SK-N-SH (cell line): ENCODE data around the gene GUCD1. TPM values are rescaled to one million over a fixed set of nuclear protein-coding genes. Genes with fewer than 3 reads are reported as not detected.
A peak's percentile ranks its signal among the peaks of the same experiment; 100 is the strongest.

Source experiments
- CTCF ChIA-PET: fragments of 300-600, 350-600 bp; formaldehyde crosslinking; extraction: SDS; loops from one replicate; lab custom pipeline; 2021; lab: Yijun Ruan, JAX
- POLR2A ChIA-PET: fragments of 350-600 bp; sonication (Branson Sonifier 250); formaldehyde crosslinking; extraction: SDS; loops from one replicate; lab custom pipeline; 2020; ENCODE audit warnings: antibody characterized with exemption, inconsistent platforms; lab: Yijun Ruan, JAX
- DNase-seq: peaks from one replicate; pipeline ENCODE4 v3.0.0; 2012
- H2AFZ ChIP-seq: fragments of 200-600 bp; sonication (generic); 2 replicates; pipeline ENCODE4 v1.8.1; 2016; ENCODE audit warnings: antibody characterized with exemption, mild to moderate bottlenecking, low read depth
- H3F3A ChIP-seq: fragments of 200-600 bp; sonication (generic); replicated peaks from 2 replicates; pipeline ENCODE3; 2016; ENCODE audit warnings: antibody characterized with exemption, mild to moderate bottlenecking; ENCODE audit not compliant: insufficient read depth
- H3K27ac ChIP-seq, 2 experiments: fragments of 200-500 bp in 1 of 2; fragments of 200-600 bp in 1 of 2; sonication (Bioruptor generic) in 1 of 2; sonication (generic), shearing (Covaris generic) in 1 of 2; 2 replicates each; pipeline versions ENCODE4 v1.5.1 to v1.6.1; 2014 to 2016; ENCODE audit warnings: low read depth in 2 of 2, inconsistent platforms in 1 of 2, low read length in 1 of 2, mild to moderate bottlenecking in 1 of 2, mixed read lengths in 1 of 2
- H3K27me3 ChIP-seq: fragments of 200-600 bp; sonication (generic), shearing (Covaris generic); 2 replicates; pipeline ENCODE4 v1.6.1; 2016; ENCODE audit warnings: mixed run types; ENCODE audit not compliant: insufficient read depth
- H3K36me3 ChIP-seq, 2 experiments: fragments of 200-500 bp in 1 of 2; fragments of 200-600 bp in 1 of 2; sonication (Bioruptor generic) in 1 of 2; sonication (generic) in 1 of 2; replicated peaks in 1 of 2; 2 replicates each; pipeline versions ENCODE3 to v1.5.1; 2014 to 2016; ENCODE audit warnings: low read length in 1 of 2, mild to moderate bottlenecking in 1 of 2; ENCODE audit not compliant: insufficient read depth in 2 of 2, control insufficient read depth in 1 of 2
- H3K4me1 ChIP-seq, 2 experiments: fragments of 200-500 bp in 1 of 2; fragments of 200-600 bp in 1 of 2; sonication (Bioruptor generic) in 1 of 2; sonication (generic), shearing (Covaris generic) in 1 of 2; 2 replicates each; pipeline versions ENCODE4 v1.5.1 to v1.6.1; 2014 to 2016; ENCODE audit warnings: low read depth in 1 of 2, low read length in 1 of 2, mixed run types in 1 of 2; ENCODE audit not compliant: insufficient read depth in 2 of 2, control insufficient read depth in 1 of 2
- H3K4me2 ChIP-seq: fragments of 200-600 bp; sonication (generic), shearing (Covaris generic); 2 replicates; pipeline ENCODE4 v1.6.1; 2017; ENCODE audit warnings: mixed run types
- H3K4me3 ChIP-seq, 2 experiments: fragments of 200-500 bp in 1 of 2; fragments of 200-600 bp in 1 of 2; sonication (Bioruptor generic) in 1 of 2; sonication (generic), shearing (Covaris generic) in 1 of 2; 2 replicates each; pipeline versions ENCODE4 v1.5.1 to v1.8.1; 2014 to 2016; ENCODE audit warnings: low read depth in 2 of 2, inconsistent platforms in 1 of 2, low read length in 1 of 2, mild to moderate bottlenecking in 1 of 2, mixed read lengths in 1 of 2, moderate library complexity in 1 of 2
- H3K79me2 ChIP-seq: fragments of 200-600 bp; sonication (generic); 2 replicates; pipeline ENCODE4 v1.8.1; 2017; ENCODE audit warnings: mild to moderate bottlenecking; ENCODE audit not compliant: insufficient read depth
- H3K9ac ChIP-seq: fragments of 200-600 bp; sonication (generic); 2 replicates; pipeline ENCODE4 v1.6.1; 2017; ENCODE audit warnings: mixed run types
- H3K9me2 ChIP-seq: fragments of 200-600 bp; sonication (generic); 2 replicates; pipeline ENCODE4 v1.6.1; 2017; ENCODE audit warnings: mixed run types
- H3K9me3 ChIP-seq: fragments of 200-600 bp; sonication (generic); 2 replicates; pipeline ENCODE4 v1.6.1; 2017; ENCODE audit warnings: mixed run types, mild to moderate bottlenecking, moderate library complexity
- H4K20me1 ChIP-seq: fragments of 200-600 bp; sonication (generic); 2 replicates; pipeline ENCODE4 v1.6.1; 2017; ENCODE audit warnings: mild to moderate bottlenecking, mixed run types; ENCODE audit not compliant: insufficient read depth
- EP300 ChIP-seq, 2 experiments: IDR thresholded peaks; 2 replicates each; pipeline versions ENCODE4 v1.4.0 to v1.6.1; 2012; ENCODE audit warnings: borderline replicate concordance in 1 of 2, low read depth in 1 of 2, low read length in 1 of 2
- FOXJ3 ChIP-seq: sonication (generic); formaldehyde crosslinking; IDR thresholded peaks from 2 replicates; pipeline ENCODE4 v1.5.1; 2020; ENCODE audit warnings: mild to moderate bottlenecking, missing genetic modification reagents
- FOXM1 ChIP-seq: IDR thresholded peaks from 2 replicates; pipeline ENCODE4 v1.4.0; 2012; ENCODE audit warnings: low read depth, mild to moderate bottlenecking
- GABPA ChIP-seq: IDR thresholded peaks from 2 replicates; pipeline ENCODE4 v1.4.0; 2012; ENCODE audit warnings: low read depth, mild to moderate bottlenecking
- GATA2 ChIP-seq: sonication (generic); formaldehyde crosslinking; IDR thresholded peaks from 2 replicates; pipeline ENCODE4 v1.5.0; 2020; ENCODE audit warnings: mild to moderate bottlenecking, missing genetic modification reagents
- JUND ChIP-seq: IDR thresholded peaks from 2 replicates; pipeline ENCODE4 v1.4.0; 2012
- MXI1 ChIP-seq: IDR thresholded peaks from 2 replicates; pipeline ENCODE4 v1.6.1; 2012; ENCODE audit warnings: mild to moderate bottlenecking, low read depth, low read length, improper control_type of control experiment
- NFIC ChIP-seq: IDR thresholded peaks from 2 replicates; pipeline ENCODE4 v1.4.0; 2012; ENCODE audit warnings: borderline replicate concordance
- POLR2AphosphoS5 ChIP-seq: IDR thresholded peaks from 2 replicates; pipeline ENCODE4 v1.6.1; 2012; ENCODE audit warnings: low read depth, low read length
- RCOR1 ChIP-seq: fragments of 150-350 bp; IDR thresholded peaks from 2 replicates; pipeline ENCODE4 v1.6.1; 2017; ENCODE audit warnings: antibody characterized with exemption, low read length
- RFX5 ChIP-seq: IDR thresholded peaks from 2 replicates; pipeline ENCODE4 v1.6.1; 2012; ENCODE audit warnings: mild to moderate bottlenecking, improper control_type of control experiment, low read length
- RXRA ChIP-seq: IDR thresholded peaks from 2 replicates; pipeline ENCODE4 v1.4.0; 2012; ENCODE audit warnings: low read depth, mild to moderate bottlenecking, borderline replicate concordance
- SIN3A ChIP-seq: IDR thresholded peaks from 2 replicates; pipeline ENCODE4 v1.6.1; 2012; ENCODE audit warnings: low read depth, mild to moderate bottlenecking, low read length, moderate library complexity, borderline replicate concordance
- TAF1 ChIP-seq: IDR thresholded peaks from 2 replicates; pipeline ENCODE4 v1.6.1; 2012; ENCODE audit warnings: low read depth, mild to moderate bottlenecking, low read length, moderate library complexity, borderline replicate concordance
- TCF12 ChIP-seq: IDR thresholded peaks from 2 replicates; pipeline ENCODE4 v1.4.0; 2012
- WGBS: methylation state at CpG from one replicate; pipeline ENCODE4 v1.1.6; 2017; ENCODE audit warnings: low lambda C conversion rate; 5-methylcytosine and 5-hydroxymethylcytosine counted together
- polyA plus RNA-seq, 3 experiments: library from polyadenylated mRNA; depleted of rRNA; stranded (reverse); fragments of >200 nt; gene quantifications; 2 replicates each; pipeline ENCODE4 v1.2.3, GENCODE V29; 2012
- TF ChIP-seq, protein P1 (sequence below): IDR thresholded peaks from 2 replicates; pipeline ENCODE4; 2012
- TF ChIP-seq, protein P2 (sequence below): IDR thresholded peaks from 2 replicates; pipeline ENCODE4 v1.4.0; 2012; ENCODE audit warnings: low read depth, borderline replicate concordance
- TF ChIP-seq, protein P3 (sequence below): fragments of 200-600 bp; sonication (generic); IDR thresholded peaks from 2 replicates; pipeline ENCODE4 v1.6.1; 2017; ENCODE audit warnings: antibody characterized with exemption, mild to moderate bottlenecking, moderate library complexity
- TF ChIP-seq, protein P4 (sequence below): fragments of 150-350 bp; IDR thresholded peaks from 2 replicates; pipeline ENCODE4 v1.6.1; 2017; ENCODE audit warnings: antibody characterized with exemption, low read length, low read depth, borderline replicate concordance

Gene GUCD1
- polyA plus RNA-seq, 1 of the 3 experiments (the other 2 are of a cell fraction): 71.0 TPM

DNA sequence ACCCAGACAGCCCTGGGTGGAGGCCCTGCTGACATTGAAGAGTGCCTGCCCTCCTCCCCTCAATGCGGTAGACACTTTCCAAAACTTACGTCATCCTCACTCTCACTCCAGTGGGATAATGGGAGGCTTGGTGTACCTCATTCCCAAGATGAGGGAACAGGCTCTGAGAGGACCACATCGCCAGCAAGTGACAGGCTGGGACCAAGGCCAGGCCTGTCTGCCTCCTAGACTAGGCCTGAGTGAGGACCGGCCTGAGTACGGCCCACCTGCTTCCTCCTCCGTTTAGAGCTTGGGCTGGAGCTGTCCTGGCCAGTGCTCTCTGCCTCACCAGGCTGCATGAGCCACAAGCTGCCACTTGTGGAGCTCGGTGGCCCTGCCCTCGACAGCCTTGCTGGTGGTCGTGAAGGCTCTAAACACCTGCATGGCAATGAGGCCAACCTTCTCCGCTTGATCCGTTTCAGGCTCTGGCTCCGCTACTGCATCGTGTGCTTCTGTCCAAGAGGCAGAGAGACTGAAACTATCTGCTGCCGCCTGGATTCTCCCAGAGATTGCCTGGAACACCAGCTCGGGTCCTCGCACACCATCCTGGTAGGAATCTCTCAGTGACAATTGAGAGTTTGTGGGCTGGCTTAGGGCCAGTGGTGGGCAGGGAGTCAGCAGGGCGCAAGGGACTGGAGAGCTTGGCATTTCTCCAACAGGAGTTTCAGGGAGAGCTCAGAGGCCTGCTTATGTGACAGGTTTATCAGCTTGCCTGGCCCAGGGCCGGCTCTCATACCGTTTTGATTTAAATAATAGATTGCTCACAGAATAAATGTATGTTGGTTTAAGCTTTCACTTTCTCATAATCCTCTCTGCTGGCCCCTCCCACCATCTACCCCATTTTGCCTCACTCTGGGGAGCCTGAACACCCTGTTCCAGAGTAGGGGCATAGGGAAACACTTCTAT lies 28.6 kb upstream of the GUCD1 start:
- Histone ChIP-seq H3K9me2 (no peaks in the 10 kb centered on the region), H3K79me2 (no peaks in the 10 kb centered on the region), H3K4me1 (peaks cover 10 to 30% of the 10 kb centered on the region in 2 experiments; a peak in 2 of 4 replicates), H3F3A (peaks cover 21% of the 10 kb centered on the region), H4K20me1 (no peaks in the 10 kb centered on the region), H3K36me3 (peaks cover 3 to 19% of the 10 kb centered on the region in 2 experiments), H3K9me3 (no peaks in the 10 kb centered on the region), H3K4me3 (peak overlapping the region in 1 of 2 experiments; percentile 4; a peak in 1 of 4 replicates), H3K27ac (peak overlapping the region; percentile 38 to 60; a peak in 3 of 4 replicates), H3K4me2 (peak overlapping the region; percentile 52; the same call in 1 of the 2 replicates), H3K27me3 (no peaks in the 10 kb centered on the region), H2AFZ (no peak overlapping the region), H3K9ac (no peak overlapping the region)
- WGBS: 50% methylated on average over 8 of the region's 19 CpGs
- TF ChIP-seq MXI1 (peak; percentile 75), RFX5 (no peak), GATA2 (CRISPR knock-in tag) (peak; percentile 46; the same call in 1 of the 2 replicates), RCOR1 (peak; percentile 31; the same call in 1 of the 2 replicates), SIN3A (no peak), EP300 (IDR thresholded peaks at IDR 0.05; ENCODE audit: borderline replicate concordance in 1 of 2, low read depth in 1 of 2, low read length in 1 of 2) (peak in 1 of 2 experiments; percentile 33; a peak in 1 of 4 replicates), TCF12 (peak; percentile 44), FOXM1 (no peak), NFIC (peak; percentile 88), POLR2AphosphoS5 (peak; percentile 30; the same call in 1 of the 2 replicates), FOXJ3 (CRISPR knock-in tag) (peak; percentile 37; the same call in 1 of the 2 replicates), GABPA (no peak)
- TF ChIP-seq, protein P1, sequence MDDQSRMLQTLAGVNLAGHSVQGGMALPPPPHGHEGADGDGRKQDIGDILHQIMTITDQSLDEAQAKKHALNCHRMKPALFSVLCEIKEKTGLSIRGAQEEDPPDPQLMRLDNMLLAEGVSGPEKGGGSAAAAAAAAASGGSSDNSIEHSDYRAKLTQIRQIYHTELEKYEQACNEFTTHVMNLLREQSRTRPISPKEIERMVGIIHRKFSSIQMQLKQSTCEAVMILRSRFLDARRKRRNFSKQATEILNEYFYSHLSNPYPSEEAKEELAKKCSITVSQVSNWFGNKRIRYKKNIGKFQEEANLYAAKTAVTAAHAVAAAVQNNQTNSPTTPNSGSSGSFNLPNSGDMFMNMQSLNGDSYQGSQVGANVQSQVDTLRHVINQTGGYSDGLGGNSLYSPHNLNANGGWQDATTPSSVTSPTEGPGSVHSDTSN: peak; percentile 47; the same call in 1 of the 2 replicates
- peak; percentile 84 for DNase-seq
- POLR2A ChIA-PET: interaction anchor here (0.6 to 1.3 kb wide), 4 partner anchors 9 to 29 kb away, joined by 3 to 11 read pairs (median 3); partner anchors contain the start of genes GUCD1 and LRRC75B
- CTCF ChIA-PET: interaction anchor here (0.7 to 1.2 kb wide), 4 partner anchors 9 to 267 kb away, joined by 3 to 4 read pairs (median 3); no protein-coding TSS in a partner anchor

DNA sequence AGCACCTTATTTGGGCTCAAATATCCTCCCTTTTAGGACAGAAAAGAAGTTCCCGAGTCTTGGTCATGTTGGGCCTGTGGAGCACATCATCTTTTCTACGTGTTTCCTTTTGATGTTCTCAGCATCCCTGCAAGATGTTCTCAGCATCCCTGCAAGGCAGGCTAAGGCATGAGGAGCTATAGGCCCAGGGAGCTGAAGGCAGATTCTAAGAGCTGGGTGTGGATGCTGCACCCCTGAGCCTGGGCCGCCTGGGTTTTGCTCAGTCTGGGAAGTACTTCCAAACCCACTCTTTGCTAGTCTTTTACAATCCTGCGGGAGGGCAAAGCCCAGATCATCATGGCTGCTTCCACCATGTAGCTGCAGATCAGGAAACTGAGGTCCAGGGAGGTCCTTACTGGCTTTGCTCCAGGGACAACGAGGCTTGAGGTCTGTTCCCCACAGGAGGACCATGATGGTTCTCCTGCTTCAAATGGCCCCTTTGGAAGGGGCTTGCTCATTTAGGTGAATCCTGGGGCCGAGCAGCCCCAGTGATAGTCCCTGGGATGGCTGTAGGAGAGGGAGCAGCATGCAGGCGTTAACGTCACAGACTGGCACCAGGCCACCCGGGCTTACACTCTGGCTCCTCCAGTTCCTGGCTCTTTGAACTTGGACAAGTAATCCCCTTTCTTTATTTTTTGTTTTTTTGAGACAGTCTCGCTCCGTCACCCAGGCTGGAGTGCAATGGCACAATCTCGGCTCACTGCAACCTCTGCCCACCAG lies 27.3 kb upstream of the GUCD1 start:
- Histone ChIP-seq H4K20me1 (no peaks in the 10 kb centered on the region), H3K27ac (no peak overlapping the region), H3K9ac (no peak overlapping the region), H3F3A (peaks cover 26% of the 10 kb centered on the region), H3K4me1 (peaks cover 10 to 27% of the 10 kb centered on the region in 2 experiments; a peak in 2 of 4 replicates), H2AFZ (no peak overlapping the region), H3K4me3 (no peak overlapping the region), H3K9me3 (no peaks in the 10 kb centered on the region), H3K27me3 (no peaks in the 10 kb centered on the region), H3K79me2 (no peaks in the 10 kb centered on the region), H3K9me2 (no peaks in the 10 kb centered on the region), H3K36me3 (peaks cover 6 to 14% of the 10 kb centered on the region in 2 experiments), H3K4me2 (no peak overlapping the region)
- DNase-seq: no peak
- 98% methylated on average over 10 of the region's 12 CpGs for WGBS
- CTCF ChIA-PET: interaction anchor here (1.2 kb wide), 1 partner anchor 9 kb away, joined by 3 read pairs; no protein-coding TSS in a partner anchor
- POLR2A ChIA-PET: no interaction called here
- TF ChIP-seq, protein P2, sequence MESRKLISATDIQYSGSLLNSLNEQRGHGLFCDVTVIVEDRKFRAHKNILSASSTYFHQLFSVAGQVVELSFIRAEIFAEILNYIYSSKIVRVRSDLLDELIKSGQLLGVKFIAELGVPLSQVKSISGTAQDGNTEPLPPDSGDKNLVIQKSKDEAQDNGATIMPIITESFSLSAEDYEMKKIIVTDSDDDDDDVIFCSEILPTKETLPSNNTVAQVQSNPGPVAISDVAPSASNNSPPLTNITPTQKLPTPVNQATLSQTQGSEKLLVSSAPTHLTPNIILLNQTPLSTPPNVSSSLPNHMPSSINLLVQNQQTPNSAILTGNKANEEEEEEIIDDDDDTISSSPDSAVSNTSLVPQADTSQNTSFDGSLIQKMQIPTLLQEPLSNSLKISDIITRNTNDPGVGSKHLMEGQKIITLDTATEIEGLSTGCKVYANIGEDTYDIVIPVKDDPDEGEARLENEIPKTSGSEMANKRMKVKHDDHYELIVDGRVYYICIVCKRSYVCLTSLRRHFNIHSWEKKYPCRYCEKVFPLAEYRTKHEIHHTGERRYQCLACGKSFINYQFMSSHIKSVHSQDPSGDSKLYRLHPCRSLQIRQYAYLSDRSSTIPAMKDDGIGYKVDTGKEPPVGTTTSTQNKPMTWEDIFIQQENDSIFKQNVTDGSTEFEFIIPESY: no peak
- TF ChIP-seq TAF1 (no peak), JUND (no peak), FOXM1 (no peak), RXRA (no peak)
- TF ChIP-seq, protein P3, sequence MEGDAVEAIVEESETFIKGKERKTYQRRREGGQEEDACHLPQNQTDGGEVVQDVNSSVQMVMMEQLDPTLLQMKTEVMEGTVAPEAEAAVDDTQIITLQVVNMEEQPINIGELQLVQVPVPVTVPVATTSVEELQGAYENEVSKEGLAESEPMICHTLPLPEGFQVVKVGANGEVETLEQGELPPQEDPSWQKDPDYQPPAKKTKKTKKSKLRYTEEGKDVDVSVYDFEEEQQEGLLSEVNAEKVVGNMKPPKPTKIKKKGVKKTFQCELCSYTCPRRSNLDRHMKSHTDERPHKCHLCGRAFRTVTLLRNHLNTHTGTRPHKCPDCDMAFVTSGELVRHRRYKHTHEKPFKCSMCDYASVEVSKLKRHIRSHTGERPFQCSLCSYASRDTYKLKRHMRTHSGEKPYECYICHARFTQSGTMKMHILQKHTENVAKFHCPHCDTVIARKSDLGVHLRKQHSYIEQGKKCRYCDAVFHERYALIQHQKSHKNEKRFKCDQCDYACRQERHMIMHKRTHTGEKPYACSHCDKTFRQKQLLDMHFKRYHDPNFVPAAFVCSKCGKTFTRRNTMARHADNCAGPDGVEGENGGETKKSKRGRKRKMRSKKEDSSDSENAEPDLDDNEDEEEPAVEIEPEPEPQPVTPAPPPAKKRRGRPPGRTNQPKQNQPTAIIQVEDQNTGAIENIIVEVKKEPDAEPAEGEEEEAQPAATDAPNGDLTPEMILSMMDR: no peak
- TF ChIP-seq, protein P4, sequence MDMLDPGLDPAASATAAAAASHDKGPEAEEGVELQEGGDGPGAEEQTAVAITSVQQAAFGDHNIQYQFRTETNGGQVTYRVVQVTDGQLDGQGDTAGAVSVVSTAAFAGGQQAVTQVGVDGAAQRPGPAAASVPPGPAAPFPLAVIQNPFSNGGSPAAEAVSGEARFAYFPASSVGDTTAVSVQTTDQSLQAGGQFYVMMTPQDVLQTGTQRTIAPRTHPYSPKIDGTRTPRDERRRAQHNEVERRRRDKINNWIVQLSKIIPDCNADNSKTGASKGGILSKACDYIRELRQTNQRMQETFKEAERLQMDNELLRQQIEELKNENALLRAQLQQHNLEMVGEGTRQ: no peak
